Trophoblast cell (in vitro differentiated cells and primary cell): ENCODE data around the gene ST8SIA5.
A peak's percentile ranks its signal among the peaks of the same experiment; 100 is the strongest.

Experiments
- DNase-seq, 2 donors: peaks; one replicate each; pipeline ENCODE4 v3.0.0-alpha.2; 2016
- H2AFZ ChIP-seq: 2 replicates; pipeline ENCODE4 v1.6.1; 2013; ENCODE audit warnings: low read length, moderate library complexity, mild to moderate bottlenecking; ENCODE audit not compliant: insufficient read depth, poor library complexity
- H2AK5ac ChIP-seq: 2 replicates; pipeline ENCODE4 v1.6.1; 2013; ENCODE audit warnings: mild to moderate bottlenecking, low read length
- H2BK120ac ChIP-seq: 2 replicates; pipeline ENCODE4 v1.6.1; 2013; ENCODE audit warnings: low read length, mild to moderate bottlenecking, moderate library complexity; ENCODE audit not compliant: insufficient read depth, poor library complexity
- H2BK12ac ChIP-seq: 2 replicates; pipeline ENCODE4 v1.6.1; 2013; ENCODE audit warnings: mild to moderate bottlenecking, low read length, moderate library complexity
- H2BK5ac ChIP-seq: 2 replicates; pipeline ENCODE4 v1.6.1; 2013; ENCODE audit warnings: low read length, low read depth, moderate library complexity, mild to moderate bottlenecking; ENCODE audit not compliant: poor library complexity
- H3K14ac ChIP-seq: 2 replicates; pipeline ENCODE4 v1.6.1; 2013; ENCODE audit warnings: mild to moderate bottlenecking, low read length
- H3K18ac ChIP-seq: 2 replicates; pipeline ENCODE4 v1.6.1; 2013; ENCODE audit warnings: mild to moderate bottlenecking, low read length
- H3K23ac ChIP-seq: 2 replicates; pipeline ENCODE4 v1.6.1; 2013; ENCODE audit warnings: low read length
- H3K27ac ChIP-seq: 2 replicates; pipeline ENCODE4 v1.5.1; 2013; ENCODE audit warnings: low read depth, mild to moderate bottlenecking, inconsistent platforms, low read length, moderate library complexity
- H3K27me3 ChIP-seq: 2 replicates; pipeline ENCODE4 v1.6.1; 2013; ENCODE audit warnings: inconsistent platforms, mild to moderate bottlenecking, low read length, moderate library complexity; ENCODE audit not compliant: insufficient read depth
- H3K36me3 ChIP-seq, 2 experiments: 1 replicate in 1 of 2; 2 replicates in 1 of 2; pipeline ENCODE4 v1.6.1; 2013; ENCODE audit warnings: low read length in 2 of 2, mild to moderate bottlenecking in 2 of 2, moderate library complexity in 1 of 2; ENCODE audit not compliant: insufficient read depth in 2 of 2, control insufficient read depth in 1 of 2
- H3K4ac ChIP-seq: 2 replicates; pipeline ENCODE4 v1.6.1; 2013; ENCODE audit warnings: low read depth, mild to moderate bottlenecking, low read length, moderate library complexity
- H3K4me1 ChIP-seq, 2 experiments: 1 replicate in 1 of 2; 2 replicates in 1 of 2; pipeline ENCODE4 v1.6.1; 2013; ENCODE audit warnings: low read length in 2 of 2, mild to moderate bottlenecking in 2 of 2, moderate library complexity in 1 of 2; ENCODE audit not compliant: insufficient read depth in 2 of 2, control insufficient read depth in 1 of 2
- H3K4me2 ChIP-seq: 2 replicates; pipeline ENCODE4 v1.6.1; 2013; ENCODE audit warnings: inconsistent platforms, mild to moderate bottlenecking, low read length, moderate library complexity
- H3K4me3 ChIP-seq: 2 replicates; pipeline ENCODE4 v1.5.1; 2013; ENCODE audit warnings: mild to moderate bottlenecking, low read depth, low read length, inconsistent platforms
- H3K79me1 ChIP-seq: one replicate; pipeline ENCODE4 v1.6.1; 2013; ENCODE audit warnings: low read length
- H3K79me2 ChIP-seq: 2 replicates; pipeline ENCODE4 v1.6.1; 2013; ENCODE audit warnings: low read length, mild to moderate bottlenecking; ENCODE audit not compliant: control insufficient read depth, insufficient read depth, poor library complexity
- H3K9ac ChIP-seq: 2 replicates; pipeline ENCODE4 v1.6.1; 2013; ENCODE audit warnings: mild to moderate bottlenecking, low read length
- H3K9me3 ChIP-seq: 2 replicates; pipeline ENCODE4 v1.6.1; 2013; ENCODE audit warnings: low read depth, mild to moderate bottlenecking, control low read depth, inconsistent platforms, low read length; ENCODE audit not compliant: insufficient read depth
- H4K12ac ChIP-seq: 2 replicates; pipeline ENCODE4 v1.6.1; 2013; ENCODE audit warnings: low read depth, mild to moderate bottlenecking, low read length, moderate library complexity
- H4K8ac ChIP-seq: 2 replicates; pipeline ENCODE4 v1.6.1; 2013; ENCODE audit warnings: low read depth, mild to moderate bottlenecking, low read length, moderate library complexity
- H4K91ac ChIP-seq: one replicate; pipeline ENCODE4 v1.6.1; 2013; ENCODE audit warnings: low read depth, mild to moderate bottlenecking, low read length, moderate library complexity
- WGBS: extraction: QIAGEN DNeasy Blood & Tissue Kit; methylation state at CpG from one replicate; pipeline ENCODE4 v1.1.7; 2013; ENCODE audit warnings: missing lambda C conversion rate; ENCODE audit not compliant: insufficient read length, insufficient coverage; ENCODE audit errors: extremely low coverage; 5-methylcytosine and 5-hydroxymethylcytosine counted together

ST8SIA5 gene

GRCh38 chr18:46716827-46717226 lies 40.0 kb downstream of the ST8SIA5 start:
- H2AFZ ChIP-seq, result no peak overlapping the region
- DNase-seq, result no peak
- no peak overlapping the region for H2BK12ac ChIP-seq
- peaks cover 0 to 3% of the 10 kb centered on the region in 2 experiments for H3K4me1 ChIP-seq
- no peak overlapping the region for H3K27ac ChIP-seq
- peak overlapping the region; percentile 58 for H3K23ac ChIP-seq
- no peak overlapping the region for H3K4me3 ChIP-seq
- no peaks in the 10 kb centered on the region for H3K27me3 ChIP-seq
- H3K36me3 ChIP-seq, result no peaks in the 10 kb centered on the region
- H4K91ac ChIP-seq, result no peak overlapping the region
- no peak overlapping the region for H3K4me2 ChIP-seq
- H3K79me2 ChIP-seq, result no peaks in the 10 kb centered on the region
- H3K79me1 ChIP-seq, result no peaks in the 10 kb centered on the region
- H4K8ac ChIP-seq, result no peak overlapping the region
- no peak overlapping the region for H2AK5ac ChIP-seq
- peaks cover 1% of the 10 kb centered on the region for H3K9me3 ChIP-seq
- H3K18ac ChIP-seq, result no peak overlapping the region
- no peak overlapping the region for H3K14ac ChIP-seq
- H3K9ac ChIP-seq, result no peak overlapping the region
- whole genome bisulfite sequencing, result no CpG with 5 or more reads among the region's 2 CpGs
- H2BK5ac ChIP-seq, result no peak overlapping the region
- H2BK120ac ChIP-seq, result no peak overlapping the region
- H4K12ac ChIP-seq, result no peak overlapping the region
- H3K4ac ChIP-seq, result no peak overlapping the region

DNA sequence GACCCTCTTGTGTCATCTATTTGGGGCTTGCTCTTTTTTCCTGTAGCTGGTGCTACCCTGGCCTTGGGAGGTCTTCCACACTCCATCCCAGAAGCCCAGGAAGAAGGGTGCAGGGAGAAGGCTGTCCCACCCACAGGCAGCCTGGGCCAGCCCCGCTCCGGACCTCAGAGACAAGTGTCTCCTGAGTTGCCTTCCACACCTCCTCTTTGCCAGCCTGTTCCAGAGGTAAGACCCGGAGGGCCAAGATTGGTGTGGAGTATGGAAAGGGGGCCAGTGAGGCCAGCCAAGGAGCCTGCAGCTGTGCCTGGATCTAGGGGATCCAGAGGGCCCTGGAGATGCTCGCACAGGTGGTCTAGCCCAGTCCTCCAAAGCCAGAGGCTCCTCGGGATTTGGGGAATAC lies 40.5 kb downstream of the ST8SIA5 start:
- no peak overlapping the region for H2AK5ac ChIP-seq
- no CpG with 5 or more reads among the region's 5 CpGs for WGBS
- H3K9me3 ChIP-seq, result peaks cover 1% of the 10 kb centered on the region
- H3K4me2 ChIP-seq, result no peak overlapping the region
- no peak overlapping the region for H2BK12ac ChIP-seq
- no peak overlapping the region for H3K14ac ChIP-seq
- no peaks in the 10 kb centered on the region for H3K27me3 ChIP-seq
- no peak overlapping the region for H4K8ac ChIP-seq
- H3K4me1 ChIP-seq, result peaks cover 0 to 3% of the 10 kb centered on the region in 2 experiments
- H2BK5ac ChIP-seq, result no peak overlapping the region
- no peaks in the 10 kb centered on the region for H3K79me1 ChIP-seq
- H2BK120ac ChIP-seq, result no peak overlapping the region
- H3K18ac ChIP-seq, result no peak overlapping the region
- H3K36me3 ChIP-seq, result no peaks in the 10 kb centered on the region
- no peak for DNase-seq
- no peaks in the 10 kb centered on the region for H3K79me2 ChIP-seq
- no peak overlapping the region for H3K4ac ChIP-seq
- no peak overlapping the region for H3K9ac ChIP-seq
- no peak overlapping the region for H2AFZ ChIP-seq
- H3K4me3 ChIP-seq, result no peak overlapping the region
- no peak overlapping the region for H4K12ac ChIP-seq
- no peak overlapping the region for H4K91ac ChIP-seq
- H3K27ac ChIP-seq, result no peak overlapping the region
- no peak overlapping the region for H3K23ac ChIP-seq

DNA sequence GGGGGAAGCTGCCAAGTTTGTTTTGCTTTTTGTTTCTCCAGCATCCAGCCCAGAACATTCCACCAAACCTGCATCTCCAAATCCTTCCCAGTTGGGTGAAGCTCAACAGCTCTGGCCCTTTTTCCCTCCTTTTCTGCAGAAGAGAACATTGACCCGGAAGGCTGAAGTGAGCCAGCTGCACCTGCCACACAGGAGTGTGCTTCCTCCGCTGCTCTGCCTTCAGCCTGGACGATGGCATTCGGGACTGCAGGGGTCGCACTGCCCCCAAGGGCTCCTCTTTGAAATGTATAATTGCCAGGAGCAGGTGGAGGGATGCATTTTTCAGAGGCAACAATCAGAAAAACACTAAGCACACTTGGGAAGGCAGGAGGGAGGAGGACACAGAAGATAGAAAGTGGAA lies 41.8 kb downstream of the ST8SIA5 start:
- WGBS, result no CpG with 5 or more reads among the region's 5 CpGs
- H3K4me1 ChIP-seq, result peaks cover 0 to 3% of the 10 kb centered on the region in 2 experiments
- H2AK5ac ChIP-seq, result no peak overlapping the region
- no peaks in the 10 kb centered on the region for H3K36me3 ChIP-seq
- no peak overlapping the region for H4K8ac ChIP-seq
- H3K23ac ChIP-seq, result no peak overlapping the region
- H3K79me1 ChIP-seq, result no peaks in the 10 kb centered on the region
- H3K79me2 ChIP-seq, result no peaks in the 10 kb centered on the region
- no peak overlapping the region for H2AFZ ChIP-seq
- H3K9ac ChIP-seq, result no peak overlapping the region
- H2BK120ac ChIP-seq, result no peak overlapping the region
- no peak overlapping the region for H3K4ac ChIP-seq
- H3K4me3 ChIP-seq, result no peak overlapping the region
- H3K4me2 ChIP-seq, result no peak overlapping the region
- no peak overlapping the region for H2BK5ac ChIP-seq
- H3K14ac ChIP-seq, result no peak overlapping the region
- H4K12ac ChIP-seq, result no peak overlapping the region
- peaks cover 1% of the 10 kb centered on the region for H3K9me3 ChIP-seq
- H3K27ac ChIP-seq, result no peak overlapping the region
- no peak overlapping the region for H2BK12ac ChIP-seq
- no peak for DNase-seq
- no peak overlapping the region for H4K91ac ChIP-seq
- H3K27me3 ChIP-seq, result no peaks in the 10 kb centered on the region
- no peak overlapping the region for H3K18ac ChIP-seq

DNA sequence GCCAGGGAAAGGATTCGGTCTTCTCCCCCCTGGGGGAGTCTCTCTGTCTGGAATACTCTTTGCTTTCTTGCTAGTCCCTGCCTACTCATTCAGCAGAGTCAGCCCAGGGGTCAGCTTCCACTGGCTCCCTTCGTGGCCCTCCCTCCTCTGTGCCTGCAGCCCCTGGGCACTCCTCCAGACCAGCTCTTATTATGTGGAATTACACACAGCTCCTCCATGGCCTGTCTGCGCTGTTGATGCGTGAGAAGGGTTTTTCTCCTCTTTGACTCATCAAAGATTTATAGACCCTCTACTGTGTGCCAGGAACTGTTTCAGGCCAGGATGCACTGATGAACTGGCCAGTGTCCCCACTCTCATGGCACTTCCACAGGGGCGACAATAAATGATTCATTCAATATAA lies 44.4 kb downstream of the ST8SIA5 start:
- H4K8ac ChIP-seq, result no peak overlapping the region
- H3K27ac ChIP-seq, result no peak overlapping the region
- no peak overlapping the region for H3K14ac ChIP-seq
- H3K4me2 ChIP-seq, result no peak overlapping the region
- H2AK5ac ChIP-seq, result no peak overlapping the region
- H4K12ac ChIP-seq, result no peak overlapping the region
- H4K91ac ChIP-seq, result no peak overlapping the region
- H3K4ac ChIP-seq, result no peak overlapping the region
- H3K27me3 ChIP-seq, result no peaks in the 10 kb centered on the region
- H2AFZ ChIP-seq, result no peak overlapping the region
- no peaks in the 10 kb centered on the region for H3K79me2 ChIP-seq
- no peak for DNase-seq
- no peaks in the 10 kb centered on the region for H3K79me1 ChIP-seq
- no peak overlapping the region for H2BK5ac ChIP-seq
- H3K23ac ChIP-seq, result no peak overlapping the region
- H2BK12ac ChIP-seq, result no peak overlapping the region
- WGBS, result no CpG with 5 or more reads among the region's 5 CpGs
- peaks cover 0 to 5% of the 10 kb centered on the region in 2 experiments for H3K4me1 ChIP-seq
- no peak overlapping the region for H2BK120ac ChIP-seq
- H3K9ac ChIP-seq, result no peak overlapping the region
- H3K36me3 ChIP-seq, result no peaks in the 10 kb centered on the region
- H3K18ac ChIP-seq, result no peak overlapping the region
- H3K4me3 ChIP-seq, result no peak overlapping the region
- peaks cover 1% of the 10 kb centered on the region for H3K9me3 ChIP-seq
